GM23248 (cell line): ENCODE data around the gene ELF3.

Source experiments
- EZH2 ChIP-seq: fragments of 200-600 bp; sonication (generic); IDR thresholded peaks from 2 replicates; pipeline ENCODE4 v1.6.1; 2018; ENCODE audit warnings: antibody characterized with exemption, mild to moderate bottlenecking; ENCODE audit not compliant: insufficient read depth, poor library complexity, severe bottlenecking
- EZH2phosphoT487 ChIP-seq: fragments of 200-600 bp; sonication (generic); IDR thresholded peaks from 2 replicates; pipeline ENCODE4 v1.6.1; 2018; ENCODE audit warnings: antibody characterized with exemption, moderate library complexity, mild to moderate bottlenecking, low read depth; ENCODE audit not compliant: insufficient read depth

DNA sequence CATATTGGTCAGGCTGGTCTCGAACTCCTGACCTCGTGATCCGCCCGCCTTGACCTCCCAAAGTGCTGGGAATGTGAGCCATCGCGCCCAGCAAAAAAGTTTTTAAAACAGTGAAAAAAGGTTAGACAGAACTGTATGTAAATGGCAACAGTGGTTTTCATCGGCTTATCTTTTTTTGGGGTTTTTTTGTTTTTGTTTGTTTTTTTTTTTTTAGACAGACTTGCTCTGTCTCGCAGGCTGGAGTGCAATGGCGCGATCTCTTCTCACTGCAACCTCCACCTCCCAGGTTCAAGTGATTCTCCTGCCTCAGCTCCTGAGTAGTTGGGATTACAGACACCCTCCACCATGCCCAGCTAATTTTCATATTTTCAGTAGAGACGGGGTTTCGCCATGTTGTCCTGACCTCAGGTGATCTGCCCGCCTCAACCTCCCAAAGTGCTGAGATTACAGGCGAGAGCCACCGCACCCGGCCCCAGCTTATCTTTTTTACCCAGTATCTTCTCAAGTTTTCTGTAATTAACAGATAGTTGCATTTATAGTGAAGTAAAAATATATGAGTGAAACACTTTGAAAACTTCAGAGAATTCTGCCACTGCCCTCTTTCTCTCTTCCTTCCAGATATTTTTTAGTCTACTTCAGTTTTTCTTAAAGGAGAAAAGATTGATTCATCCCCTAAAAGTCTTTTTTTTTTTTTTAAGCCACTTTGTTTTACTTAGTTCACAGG, 42.0 kb upstream of the ELF3 start:
- TF ChIP-seq EZH2phosphoT487: no peak
- TF ChIP-seq EZH2: no peak
